ENCODE measurements around the gene TBX3. TPM values are rescaled to one million over a fixed set of nuclear protein-coding genes. Genes with fewer than 3 reads are reported as not detected.
A peak's percentile ranks its signal among the peaks of the same experiment; 100 is the strongest.

The TBX3 gene
- total and polyA plus RNA-seq, 2 experiments from 2014 or later, result 63.7 to 87.5 TPM

DNA sequence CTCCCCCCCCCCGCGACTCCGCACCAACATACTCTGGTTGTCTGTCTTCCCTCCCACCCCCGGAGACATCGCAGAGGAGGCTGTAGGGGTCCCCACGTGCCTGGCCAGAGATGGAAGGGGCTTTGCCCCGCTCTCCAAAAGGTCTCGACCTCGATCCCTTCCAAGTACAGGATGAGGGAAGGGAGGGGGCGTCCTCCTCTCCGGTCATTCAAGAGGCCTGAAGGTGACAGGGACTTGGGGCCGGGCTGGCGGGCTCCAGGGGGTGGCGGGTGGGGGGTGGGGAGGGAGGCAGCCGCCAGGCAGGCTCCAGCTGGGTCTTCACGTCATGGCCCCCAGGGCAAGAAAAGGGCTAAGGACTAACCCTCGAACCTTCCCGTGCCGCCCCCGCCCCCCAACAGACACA lies 15.1 kb downstream of the TBX3 start:
- Histone ChIP-seq H3K4me3 (peak overlapping the region; percentile 35), H3K9me3 (ENCODE audit: low read depth) (no peaks in the 10 kb centered on the region), H3K36me3 (peaks cover 7% of the 10 kb centered on the region), H3K4me1 (ENCODE audit: low read depth) (peaks cover 65% of the 10 kb centered on the region), H3K27me3 (peaks cover 59% of the 10 kb centered on the region), H3K27ac (no peak overlapping the region)
- TF ChIP-seq, protein P1, sequence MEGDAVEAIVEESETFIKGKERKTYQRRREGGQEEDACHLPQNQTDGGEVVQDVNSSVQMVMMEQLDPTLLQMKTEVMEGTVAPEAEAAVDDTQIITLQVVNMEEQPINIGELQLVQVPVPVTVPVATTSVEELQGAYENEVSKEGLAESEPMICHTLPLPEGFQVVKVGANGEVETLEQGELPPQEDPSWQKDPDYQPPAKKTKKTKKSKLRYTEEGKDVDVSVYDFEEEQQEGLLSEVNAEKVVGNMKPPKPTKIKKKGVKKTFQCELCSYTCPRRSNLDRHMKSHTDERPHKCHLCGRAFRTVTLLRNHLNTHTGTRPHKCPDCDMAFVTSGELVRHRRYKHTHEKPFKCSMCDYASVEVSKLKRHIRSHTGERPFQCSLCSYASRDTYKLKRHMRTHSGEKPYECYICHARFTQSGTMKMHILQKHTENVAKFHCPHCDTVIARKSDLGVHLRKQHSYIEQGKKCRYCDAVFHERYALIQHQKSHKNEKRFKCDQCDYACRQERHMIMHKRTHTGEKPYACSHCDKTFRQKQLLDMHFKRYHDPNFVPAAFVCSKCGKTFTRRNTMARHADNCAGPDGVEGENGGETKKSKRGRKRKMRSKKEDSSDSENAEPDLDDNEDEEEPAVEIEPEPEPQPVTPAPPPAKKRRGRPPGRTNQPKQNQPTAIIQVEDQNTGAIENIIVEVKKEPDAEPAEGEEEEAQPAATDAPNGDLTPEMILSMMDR (IDR thresholded peaks at IDR 0.05; ENCODE audit: low read depth, low read length), result no peak
- no peak for DNase-seq (ENCODE audit: low read depth in 1 of 2, low spot score in 1 of 2)

DNA sequence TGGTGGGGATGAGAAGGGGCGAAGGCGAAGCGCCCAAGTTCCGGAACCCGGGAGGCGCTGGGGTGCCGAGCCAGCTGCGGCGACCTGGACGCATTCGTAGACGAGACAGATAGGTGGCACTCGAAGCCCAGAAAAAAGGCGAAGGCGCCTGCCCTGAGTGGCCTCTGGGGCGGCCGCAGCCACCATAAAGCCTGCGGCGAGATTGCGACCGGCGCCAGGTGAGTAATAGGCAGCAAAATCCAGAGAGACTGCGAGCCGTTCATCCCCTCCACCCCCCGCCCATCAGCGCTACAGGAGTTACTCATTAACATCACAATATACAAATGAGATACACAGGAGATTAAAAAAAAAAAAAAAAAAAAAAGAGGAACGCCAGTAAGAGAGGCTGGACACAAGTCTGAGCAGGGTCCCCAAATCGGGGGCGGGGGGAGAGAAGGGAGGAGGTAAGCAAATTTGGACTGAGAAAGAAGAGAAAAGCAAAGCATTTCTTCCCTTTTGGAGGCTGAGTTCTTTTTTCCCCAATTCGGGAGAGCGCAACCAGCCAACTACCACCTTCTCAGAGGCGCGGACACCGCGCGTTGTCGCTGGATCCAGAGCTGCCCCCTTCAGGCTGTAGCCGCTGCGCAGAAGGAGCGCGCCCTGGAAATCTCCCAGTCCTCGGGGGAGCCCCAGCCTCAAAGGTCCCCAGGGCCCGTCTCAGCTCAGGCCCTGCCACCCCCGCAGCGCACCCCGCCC lies 15.7 kb downstream of the TBX3 start:
- H3K27ac ChIP-seq, result no peak overlapping the region
- H3K9me3 ChIP-seq (ENCODE audit: low read depth), result no peaks in the 10 kb centered on the region
- DNase-seq (ENCODE audit: low read depth in 1 of 2, low spot score in 1 of 2), result peak; percentile 76 to 92
- peaks cover 3% of the 10 kb centered on the region for H3K36me3 ChIP-seq
- H3K4me3 ChIP-seq, result peak overlapping the region; percentile 35
- peaks cover 59% of the 10 kb centered on the region for H3K4me1 ChIP-seq (ENCODE audit: low read depth)
- H3K27me3 ChIP-seq, result peaks cover 64% of the 10 kb centered on the region
- TF ChIP-seq, protein P1 (IDR thresholded peaks at IDR 0.05; ENCODE audit: low read depth, low read length), result peak; percentile 46

DNA sequence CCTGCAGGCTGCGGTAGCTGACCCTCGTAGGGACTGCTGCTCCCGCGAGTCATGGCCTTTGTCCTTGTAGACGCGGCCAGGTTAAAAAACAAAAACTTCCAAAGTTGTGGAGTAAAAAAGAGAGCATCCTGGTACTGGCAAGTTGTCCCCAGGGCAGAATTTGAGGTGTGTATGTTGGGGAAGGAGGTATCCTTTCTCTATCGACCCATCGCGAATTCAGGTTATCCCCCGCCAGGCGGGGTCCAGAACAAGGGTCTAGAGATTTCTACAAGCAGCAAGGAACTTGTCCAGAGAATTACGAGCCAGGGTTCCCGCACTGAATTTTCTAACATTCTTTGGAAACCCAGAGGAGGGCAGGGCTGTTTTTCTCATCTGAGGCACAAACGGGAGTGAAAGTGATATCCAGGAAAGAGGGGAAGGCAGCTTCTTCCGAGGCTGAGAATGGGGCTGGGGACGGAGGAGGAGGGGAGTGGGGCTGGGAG lies 16.3 kb downstream of the TBX3 start:
- Histone ChIP-seq H3K4me3 (no peak overlapping the region), H3K9me3 (ENCODE audit: low read depth) (no peaks in the 10 kb centered on the region), H3K27me3 (peaks cover 70% of the 10 kb centered on the region), H3K27ac (no peak overlapping the region), H3K36me3 (peaks cover 3% of the 10 kb centered on the region), H3K4me1 (ENCODE audit: low read depth) (peaks cover 53% of the 10 kb centered on the region)
- TF ChIP-seq, protein P1 (IDR thresholded peaks at IDR 0.05; ENCODE audit: low read depth, low read length), result no peak
- no peak for DNase-seq (ENCODE audit: low read depth in 1 of 2, low spot score in 1 of 2)

DNA sequence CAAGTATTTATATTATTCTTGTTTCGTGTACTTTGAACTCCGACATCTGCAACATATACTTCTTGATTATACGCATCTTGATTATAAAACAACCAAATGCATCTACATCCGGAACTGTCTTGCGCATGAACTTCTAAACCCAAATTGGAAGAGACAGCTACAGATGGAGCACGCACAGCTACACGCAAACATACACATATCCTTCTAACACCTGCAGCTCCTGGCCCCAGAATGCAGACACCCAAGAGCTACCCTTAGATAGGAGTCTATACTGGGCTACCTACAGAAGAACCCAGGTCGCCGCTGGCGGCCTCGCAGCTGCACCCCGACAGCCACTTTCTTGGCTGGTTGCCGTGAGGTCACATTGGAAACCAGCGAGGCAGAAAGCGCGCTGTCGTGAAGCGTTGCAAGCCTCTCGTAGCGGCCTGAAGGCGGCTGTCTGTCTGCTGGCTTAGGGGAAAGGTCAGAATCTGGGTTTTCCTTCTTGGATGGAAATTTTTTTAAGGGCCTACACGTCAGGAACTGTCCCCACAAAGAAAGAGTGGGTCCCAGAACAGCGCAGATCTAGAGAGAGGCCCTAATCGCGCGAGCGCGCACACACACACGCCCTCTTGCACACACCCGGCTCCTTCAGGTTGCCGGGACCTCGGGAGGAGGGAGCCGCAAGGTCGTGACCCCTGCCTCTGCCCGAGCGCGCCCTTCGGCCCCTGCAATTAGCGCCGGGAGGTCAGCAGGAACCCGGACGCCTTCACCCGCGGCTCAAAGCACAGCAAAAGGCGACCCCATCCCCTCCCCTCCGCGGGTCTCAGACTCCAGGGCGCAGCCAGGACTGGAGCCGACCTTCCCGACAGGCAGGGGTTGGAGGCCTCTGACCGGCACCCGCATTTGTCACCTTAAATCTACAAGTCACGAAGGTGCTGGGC lies 17.0 kb downstream of the TBX3 start:
- Histone ChIP-seq H3K36me3 (peaks cover 3% of the 10 kb centered on the region), H3K4me1 (ENCODE audit: low read depth) (peaks cover 46% of the 10 kb centered on the region), H3K27me3 (peaks cover 70% of the 10 kb centered on the region), H3K4me3 (no peak overlapping the region), H3K27ac (no peak overlapping the region), H3K9me3 (ENCODE audit: low read depth) (no peaks in the 10 kb centered on the region)
- DNase-seq (ENCODE audit: low read depth in 1 of 2, low spot score in 1 of 2), result no peak
- TF ChIP-seq, protein P1 (IDR thresholded peaks at IDR 0.05; ENCODE audit: low read depth, low read length), result no peak

DNA sequence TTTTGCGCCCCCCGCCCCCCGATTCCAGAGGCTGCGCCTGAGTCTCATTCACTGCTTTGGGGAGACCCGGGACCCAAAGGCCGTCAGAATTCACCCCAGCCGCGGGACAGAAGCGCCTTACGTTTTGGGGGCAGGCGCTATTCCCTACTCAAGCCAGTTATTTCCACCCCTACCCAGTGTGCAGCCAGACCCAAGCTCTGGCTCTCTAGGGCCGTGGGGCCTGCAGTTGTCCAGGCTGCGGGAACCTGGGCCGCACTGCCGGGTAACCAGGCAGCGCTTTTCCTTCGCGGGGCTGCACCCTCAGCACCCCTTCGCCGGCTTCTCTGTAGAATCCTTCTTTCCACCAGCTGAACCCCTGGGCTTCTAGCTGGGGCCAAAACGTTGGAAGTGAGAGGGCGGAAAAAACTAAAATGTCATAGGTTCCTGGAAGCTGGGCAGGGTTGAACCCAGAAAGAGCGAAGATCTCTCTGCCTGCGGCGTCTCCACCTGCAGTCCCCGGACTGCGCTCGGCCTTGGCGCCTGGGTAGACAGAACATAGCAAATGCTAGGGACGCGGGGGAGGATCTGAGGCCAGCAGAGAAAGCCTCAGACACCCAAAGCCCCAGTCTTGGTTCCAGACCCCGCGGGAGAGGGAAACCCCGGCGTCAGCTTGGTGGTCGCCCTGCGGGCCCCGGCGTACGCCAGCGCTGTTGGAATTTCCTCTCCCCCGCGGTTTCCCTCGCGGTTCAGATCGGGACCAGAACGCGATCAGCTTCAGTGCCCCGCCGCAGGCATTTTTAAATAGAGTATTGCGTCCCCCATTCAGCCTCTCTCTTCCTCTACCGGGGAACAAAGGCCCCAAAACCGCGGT lies 18.3 kb downstream of the TBX3 start:
- H3K27me3 ChIP-seq, result peaks cover 56% of the 10 kb centered on the region
- TF ChIP-seq, protein P1 (IDR thresholded peaks at IDR 0.05; ENCODE audit: low read depth, low read length), result no peak
- H3K9me3 ChIP-seq (ENCODE audit: low read depth), result no peaks in the 10 kb centered on the region
- H3K4me3 ChIP-seq, result peak overlapping the region; percentile 11
- DNase-seq (ENCODE audit: low read depth in 1 of 2, low spot score in 1 of 2), result no peak
- no peaks in the 10 kb centered on the region for H3K36me3 ChIP-seq
- no peak overlapping the region for H3K27ac ChIP-seq
- peaks cover 34% of the 10 kb centered on the region for H3K4me1 ChIP-seq (ENCODE audit: low read depth)
